ENCODE measurements around the gene MLNR. TPM values are rescaled to one million over a fixed set of nuclear protein-coding genes. Genes with fewer than 3 reads are reported as not detected.

Gene MLNR
- polyA plus RNA-seq, 1 of the 3 experiments (the other 2 are of a cell fraction): not detected

GRCh38 chr13:49241296-49241695 lies 21.2 kb downstream of the MLNR start:
- Histone ChIP-seq H3F3A (replicated peaks; ENCODE audit: insufficient read depth) (no peaks in the 10 kb centered on the region), H3K9ac (no peak overlapping the region), H3K36me3 (replicated peaks in 1 of 2; ENCODE audit: control insufficient read depth in 1 of 2, insufficient read depth in 2 of 2, low read length in 1 of 2) (no peaks in the 10 kb centered on the region), H4K20me1 (ENCODE audit: insufficient read depth) (no peaks in the 10 kb centered on the region), H3K9me2 (no peaks in the 10 kb centered on the region), H3K4me3 (ENCODE audit: low read depth in 2 of 2, low read length in 1 of 2) (no peak overlapping the region), H3K79me2 (ENCODE audit: insufficient read depth) (no peaks in the 10 kb centered on the region), H3K9me3 (no peaks in the 10 kb centered on the region), H3K27me3 (ENCODE audit: insufficient read depth) (no peaks in the 10 kb centered on the region), H2AFZ (ENCODE audit: low read depth) (no peak overlapping the region), H3K27ac (ENCODE audit: low read depth in 2 of 2, low read length in 1 of 2) (no peak overlapping the region), H3K4me1 (ENCODE audit: control insufficient read depth in 1 of 2, insufficient read depth in 2 of 2, low read depth in 1 of 2, low read length in 1 of 2) (no peaks in the 10 kb centered on the region), H3K4me2 (no peak overlapping the region)
- 85% methylated on average over 7 of the region's 7 CpGs for WGBS (ENCODE audit: low lambda C conversion rate)
- no peak for DNase-seq
- TF ChIP-seq TEAD4 (IDR thresholded peaks at IDR 0.05; ENCODE audit: borderline replicate concordance, insufficient read depth): no peak
- no peak for TF ChIP-seq PBX3 (IDR thresholded peaks at IDR 0.05)
- TF ChIP-seq FOXJ3 (CRISPR knock-in tag; IDR thresholded peaks at IDR 0.05): no peak
- TF ChIP-seq RFX5 (IDR thresholded peaks at IDR 0.05; ENCODE audit: low read length): no peak
- TF ChIP-seq SIN3A (IDR thresholded peaks at IDR 0.05; ENCODE audit: borderline replicate concordance, low read depth, low read length): no peak
- TF ChIP-seq JUND (IDR thresholded peaks at IDR 0.05): no peak
- no peak for TF ChIP-seq YY1 (IDR thresholded peaks at IDR 0.05; ENCODE audit: low read depth)
- TF ChIP-seq USF1 (IDR thresholded peaks at IDR 0.05; ENCODE audit: borderline replicate concordance, low read depth): no peak
- TF ChIP-seq EP300 (IDR thresholded peaks at IDR 0.05; ENCODE audit: borderline replicate concordance in 1 of 2, low read depth in 1 of 2, low read length in 1 of 2): no peak
- no peak for TF ChIP-seq TCF12 (IDR thresholded peaks at IDR 0.05)
- no peak for TF ChIP-seq EZH2phosphoT487 (IDR thresholded peaks at IDR 0.05; ENCODE audit: borderline replicate concordance, low read depth)
- TF ChIP-seq CTCF (IDR thresholded peaks at IDR 0.05): no peak
- TF ChIP-seq SMC3 (IDR thresholded peaks at IDR 0.05; ENCODE audit: low read depth, low read length): no peak
- no peak for TF ChIP-seq ZBTB33 (IDR thresholded peaks at IDR 0.05; ENCODE audit: borderline replicate concordance, low read depth)
- TF ChIP-seq MXI1 (IDR thresholded peaks at IDR 0.05; ENCODE audit: low read depth, low read length): no peak
- TF ChIP-seq NRF1 (IDR thresholded peaks at IDR 0.05; ENCODE audit: low read depth, low read length): no peak
- no peak for TF ChIP-seq ELF1 (IDR thresholded peaks at IDR 0.05)
- TF ChIP-seq FOXM1 (IDR thresholded peaks at IDR 0.05; ENCODE audit: low read depth): no peak
- TF ChIP-seq NFIC (IDR thresholded peaks at IDR 0.05; ENCODE audit: borderline replicate concordance): no peak
- ChIA-PET CTCF (interaction anchor here (1.2 kb wide), 1 partner anchor 40 kb away, joined by 3 read pairs; no protein-coding TSS in a partner anchor), POLR2A (no interaction called here)
